VCaP (cell line): Measurements from ENCODE around the gene ANKRD50.

Experiments
- H3K27ac ChIP-seq: fragments of 450-650 bp; 2 replicates; pipeline ENCODE4 v1.5.1; 2017
- CTCF ChIP-seq: fragments of 450-650 bp; conservative IDR thresholded peaks from 2 replicates; pipeline ENCODE4 v1.5.1; 2017; ENCODE audit warnings: mild to moderate bottlenecking, moderate library complexity

The ANKRD50 gene

GRCh38 chr4:124633285-124633941 lies 79.1 kb downstream of the ANKRD50 start:
- no peak for TF ChIP-seq CTCF
- H3K27ac ChIP-seq = no peak overlapping the region

GRCh38 chr4:124632439-124632838 lies 80.1 kb downstream of the ANKRD50 start:
- no peak overlapping the region for H3K27ac ChIP-seq
- no peak for TF ChIP-seq CTCF

- no peak overlapping the region for H3K27ac ChIP-seq
- no peak for TF ChIP-seq CTCF
These were observed 80.8 kb downstream of the ANKRD50 start for GRCh38 chr4:124631760-124632159.

DNA sequence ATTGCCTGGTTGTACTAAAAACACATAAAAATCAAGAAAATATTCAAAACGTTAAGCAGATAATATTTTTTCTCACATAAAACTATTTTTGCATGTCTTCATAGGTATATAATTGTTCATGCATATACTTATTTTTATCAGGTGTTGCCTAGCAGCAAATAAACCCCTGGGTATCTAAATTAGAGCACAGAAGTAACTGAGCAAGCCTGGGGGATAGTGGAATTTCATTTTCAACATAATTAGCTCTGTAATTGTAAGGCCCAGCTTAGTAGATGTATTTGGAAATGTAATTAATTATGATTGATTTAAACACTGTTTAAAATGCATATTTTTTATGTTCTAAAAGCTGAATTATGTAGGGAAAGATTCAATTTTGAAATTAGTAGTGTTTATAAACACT lies 82.9 kb downstream of the ANKRD50 start:
- H3K27ac ChIP-seq = no peak overlapping the region
- no peak for TF ChIP-seq CTCF
